HepG2 (cell line): Measurements from ENCODE around the gene PRICKLE2.

Experiments used
- ZBTB8A ChIP-seq: sonication (generic); formaldehyde crosslinking; IDR thresholded peaks from 2 replicates; pipeline ENCODE4 v1.4.0; 2020; ENCODE audit warnings: mild to moderate bottlenecking, low read depth, missing genetic modification reagents, borderline replicate concordance
- ZNF256 ChIP-seq: sonication (generic); formaldehyde crosslinking; conservative IDR thresholded peaks from 2 replicates; pipeline ENCODE4 v1.4.0; 2020; ENCODE audit warnings: missing genetic modification reagents
- ZNF343 ChIP-seq: sonication (generic); formaldehyde crosslinking; IDR thresholded peaks from 2 replicates; pipeline ENCODE4 v1.4.0; 2020; ENCODE audit warnings: mild to moderate bottlenecking, missing genetic modification reagents

DNA sequence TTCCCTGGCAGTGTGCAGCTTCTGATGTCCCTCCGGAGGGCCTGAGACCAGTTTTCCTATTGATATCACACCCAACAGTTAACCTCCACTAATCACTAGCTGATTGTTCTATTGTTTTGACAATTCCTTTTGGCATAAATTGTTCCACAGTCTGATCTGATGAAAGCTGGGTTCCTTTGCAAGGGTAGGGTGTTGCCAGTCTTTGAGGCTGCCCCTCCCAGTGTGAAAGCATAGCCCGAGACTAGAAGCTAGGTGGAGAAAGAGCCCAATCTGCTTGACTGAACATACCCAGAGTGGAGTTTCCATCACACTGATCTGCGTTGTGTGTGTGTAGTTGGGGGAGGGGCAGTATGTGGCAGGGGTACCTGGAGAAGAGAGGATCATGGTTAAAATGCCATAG lies 10.3 kb upstream of the PRICKLE2 start:
- TF ChIP-seq ZNF256 (no peak), ZBTB8A (CRISPR knock-in tag) (no peak), ZNF343 (CRISPR knock-in tag) (no peak)
